Body of pancreas (tissue), 4 donors: Measurements from ENCODE around the gene DNM3. TPM values are rescaled to one million over a fixed set of nuclear protein-coding genes. Genes with fewer than 3 reads are reported as not detected.

Experiments used
- ATAC-seq: fragments of 150-250 bp; one replicate; pipeline ENCODE4 v1.9.1; 2016
- DNase-seq, 4 donors: peaks; one replicate each; pipeline ENCODE4 v3.0.0-alpha.2; 2019
- H3K27ac ChIP-seq, 4 donors: fragments of 200-600 bp; sonication (generic); 1 replicate in 3 of 4; 2 replicates in 1 of 4; pipeline versions ENCODE4 v1.5.1 to v1.6.1; 2016 to 2019; ENCODE audit warnings: mild to moderate bottlenecking in 1 of 4, mixed read lengths in 1 of 4, moderate library complexity in 1 of 4
- H3K27me3 ChIP-seq, 2 donors: fragments of 200-600 bp; sonication (generic); one replicate each; pipeline ENCODE4 v1.6.0; 2016; ENCODE audit warnings: mild to moderate bottlenecking in 1 of 2
- H3K36me3 ChIP-seq, 2 donors: fragments of 200-600 bp; sonication (generic); replicated peaks in 1 of 2; 2 replicates each; pipeline ENCODE4 v1.5.1; 2016; ENCODE audit warnings: low read depth in 2 of 2; ENCODE audit not compliant: insufficient read depth in 1 of 2
- H3K4me1 ChIP-seq: fragments of 200-600 bp; sonication (generic); one replicate; pipeline ENCODE4 v1.6.0; 2016
- H3K4me3 ChIP-seq, 2 donors: fragments of 200-600 bp; sonication (generic); 1 replicate in 1 of 2; 2 replicates in 1 of 2; pipeline ENCODE4 v1.5.1; 2016 to 2019
- H3K9me3 ChIP-seq, 3 donors: fragments of 200-600 bp; sonication (generic); 1 replicate in 2 of 3; 2 replicates in 1 of 3; pipeline ENCODE4 v1.5.1; 2016
- CTCF ChIP-seq, 7 experiments: fragments of 450-650 bp in 4 of 7; fragments of 200-600 bp in 3 of 7; sonication (generic) in 3 of 7; IDR thresholded peaks; one replicate each; pipeline ENCODE4 v1.5.1; 2016 to 2019; ENCODE audit warnings: antibody characterized with exemption in 7 of 7
- POLR2A ChIP-seq, 3 donors: fragments of 450-650 bp; IDR thresholded peaks; one replicate each; pipeline ENCODE4 v1.6.1; 2016; ENCODE audit warnings: antibody characterized with exemption in 3 of 3, mild to moderate bottlenecking in 2 of 3
- WGBS, 2 donors: methylation state at CpG; one replicate each; pipeline ENCODE4 v1.1.5; 2017; 5-methylcytosine and 5-hydroxymethylcytosine counted together
- intact Hi-C: fragments of 100-400 bp; cut with DNase I; formaldehyde crosslinking; loops from one replicate; pipeline ENCODE4 v1.15.1; 2023
- total RNA-seq, 2 donors: library from RNA; depleted of rRNA; stranded (reverse); fragments of >200 nt; gene quantifications; one replicate each; pipeline ENCODE4 v1.1.0, GENCODE V29; 2016

The DNM3 gene
- total RNA-seq, 2 donors from 2014 or later: 2.9 to 4.0 TPM

DNA sequence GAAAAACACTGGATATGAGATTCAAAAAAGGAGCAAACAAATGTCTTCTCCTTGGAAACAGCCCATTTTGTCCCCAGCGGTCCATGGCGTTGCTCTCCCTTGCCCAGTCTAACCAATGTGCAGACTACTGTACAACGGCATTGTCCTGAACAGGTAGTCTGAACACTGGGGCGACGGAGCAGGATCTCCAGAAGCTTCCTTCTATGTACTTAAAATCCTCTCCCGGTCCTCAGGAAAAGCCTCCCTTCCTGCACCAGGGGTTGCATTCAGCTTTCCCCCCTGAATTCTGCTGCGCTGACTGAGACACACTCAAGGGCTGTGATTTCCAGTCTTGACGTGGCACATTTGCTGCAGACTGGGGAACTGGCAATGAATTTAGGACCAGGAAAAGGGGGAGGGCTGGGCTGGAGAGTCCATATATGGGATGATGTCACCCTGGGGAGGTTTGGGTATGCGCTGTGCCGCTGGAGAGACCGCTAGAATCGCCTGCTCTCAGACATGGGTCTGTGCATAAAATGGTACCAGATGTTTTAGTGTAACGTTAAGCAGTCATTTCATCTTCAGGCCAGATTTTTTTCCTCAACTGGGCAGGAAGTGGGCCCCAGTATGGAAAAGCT, 303.3 kb downstream of the DNM3 start:
- peak; percentile 77 for ATAC-seq
- Histone ChIP-seq H3K9me3 (no peaks in the 10 kb centered on the region), H3K36me3 (no peaks in the 10 kb centered on the region), H3K4me3 (no peak overlapping the region), H3K27ac (peak overlapping the region in 3 of 4 donors; percentile 4 to 54 (median 44)), H3K27me3 (no peaks in the 10 kb centered on the region), H3K4me1 (peaks cover 5% of the 10 kb centered on the region)
- intact Hi-C loops: no loop called here
- 80 to 81% methylated on average over 12 to 13 of the region's 13 CpGs for WGBS, 2 donors
- TF ChIP-seq CTCF (IDR thresholded peaks at IDR 0.05): no peak
- peak in 2 of 3 donors; percentile 37 to 48 for TF ChIP-seq POLR2A (IDR thresholded peaks at IDR 0.05)
- DNase-seq: peak; percentile 26 to 62 (median 42)

- Histone ChIP-seq H3K4me1 (peaks cover 5% of the 10 kb centered on the region), H3K27me3 (no peaks in the 10 kb centered on the region), H3K4me3 (no peak overlapping the region), H3K36me3 (no peaks in the 10 kb centered on the region), H3K27ac (peak overlapping the region in 2 of 4 donors; percentile 29 to 34), H3K9me3 (no peaks in the 10 kb centered on the region)
- TF ChIP-seq POLR2A (IDR thresholded peaks at IDR 0.05) (no peak), CTCF (IDR thresholded peaks at IDR 0.05) (no peak)
- intact Hi-C loops: no loop called here
- DNase-seq (no peak), ATAC-seq (no peak)
- WGBS, 2 donors: 41 to 72% methylated on average over 2 of the region's 2 CpGs
Measured at GRCh38 chr1:172145231-172145651, 303.9 kb downstream of the DNM3 start.

DNA sequence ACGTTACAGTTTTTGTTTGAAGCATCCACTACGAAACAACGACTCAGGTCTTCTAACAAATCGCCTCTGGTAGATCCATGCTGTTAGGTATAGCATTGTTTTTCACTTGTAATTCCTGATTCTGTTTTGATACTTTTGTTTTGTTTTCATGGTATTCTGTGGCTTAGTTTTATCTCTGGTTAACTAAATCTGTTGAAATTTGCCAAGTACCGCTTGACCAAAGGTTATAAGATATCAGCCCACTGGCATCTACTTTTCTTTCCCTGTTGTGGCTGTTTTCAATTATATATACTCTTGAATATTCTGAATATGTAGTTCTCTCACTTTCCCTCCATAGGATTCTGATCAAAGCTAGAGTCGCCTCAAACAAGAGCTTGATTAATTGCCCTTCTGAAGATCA, 304.4 kb downstream of the DNM3 start:
- DNase-seq (no peak), ATAC-seq (no peak)
- whole genome bisulfite sequencing, 2 donors: 59 to 62% methylated on average over 6 of the region's 6 CpGs
- no peaks in the 10 kb centered on the region for H3K9me3 ChIP-seq
- H3K27ac ChIP-seq: peak overlapping the region in 2 of 4 donors; percentile 29 to 34
- H3K4me3 ChIP-seq: no peak overlapping the region
- no peaks in the 10 kb centered on the region for H3K27me3 ChIP-seq
- no peaks in the 10 kb centered on the region for H3K36me3 ChIP-seq
- intact Hi-C loops: no loop called here
- TF ChIP-seq POLR2A (IDR thresholded peaks at IDR 0.05) (no peak), CTCF (IDR thresholded peaks at IDR 0.05) (no peak)
- H3K4me1 ChIP-seq: peaks cover 5% of the 10 kb centered on the region

- Histone ChIP-seq H3K4me1 (peaks cover 5% of the 10 kb centered on the region), H3K27me3 (no peaks in the 10 kb centered on the region), H3K9me3 (no peaks in the 10 kb centered on the region), H3K36me3 (no peaks in the 10 kb centered on the region), H3K4me3 (no peak overlapping the region), H3K27ac (no peak overlapping the region)
- DNase-seq (no peak), ATAC-seq (no peak)
- 98 to 100% methylated on average over 1 of the region's 1 CpG for WGBS, 2 donors
- TF ChIP-seq CTCF (IDR thresholded peaks at IDR 0.05) (no peak), POLR2A (IDR thresholded peaks at IDR 0.05) (no peak)
- intact Hi-C loops: no loop called here
Measured at GRCh38 chr1:172146141-172146850, 305.0 kb downstream of the DNM3 start.
